Subcutaneous abdominal adipose tissue (tissue), 5 donors: ENCODE measurements around the gene MPDU1.

Experiments used
- H3K27ac ChIP-seq: one replicate; pipeline ENCODE4 v1.7.0; 2013; ENCODE audit warnings: low read depth, mild to moderate bottlenecking, inconsistent platforms, low read length, moderate library complexity
- H3K27me3 ChIP-seq, 5 donors: one replicate each; pipeline ENCODE4 v1.7.0; 2013; ENCODE audit warnings: low read length in 5 of 5, inconsistent platforms in 1 of 5; ENCODE audit not compliant: control insufficient read depth in 5 of 5, insufficient read depth in 4 of 5
- H3K36me3 ChIP-seq, 5 donors: one replicate each; pipeline ENCODE4 v1.7.0; 2013; ENCODE audit warnings: low read length in 5 of 5; ENCODE audit not compliant: control insufficient read depth in 5 of 5, insufficient read depth in 5 of 5
- H3K4me1 ChIP-seq, 5 donors: one replicate each; pipeline ENCODE4 v1.7.0; 2013; ENCODE audit warnings: low read length in 5 of 5, mild to moderate bottlenecking in 3 of 5, moderate library complexity in 1 of 5; ENCODE audit not compliant: control insufficient read depth in 5 of 5, insufficient read depth in 5 of 5
- H3K4me3 ChIP-seq, 5 donors: one replicate each; pipeline ENCODE4 v1.7.0; 2013; ENCODE audit warnings: low read length in 5 of 5, low read depth in 1 of 5
- H3K9ac ChIP-seq, 5 donors: one replicate each; pipeline ENCODE4 v1.7.0; 2013; ENCODE audit warnings: low read length in 5 of 5, mild to moderate bottlenecking in 4 of 5, moderate library complexity in 3 of 5
- H3K9me3 ChIP-seq, 5 donors: one replicate each; pipeline ENCODE4 v1.7.0; 2013; ENCODE audit warnings: low read length in 5 of 5; ENCODE audit not compliant: control insufficient read depth in 5 of 5
- donor health status: healthy.
- donor health status: healthy.
- donor health status: healthy.
- donor health status: healthy.
- donor health status: healthy.

MPDU1 gene

DNA sequence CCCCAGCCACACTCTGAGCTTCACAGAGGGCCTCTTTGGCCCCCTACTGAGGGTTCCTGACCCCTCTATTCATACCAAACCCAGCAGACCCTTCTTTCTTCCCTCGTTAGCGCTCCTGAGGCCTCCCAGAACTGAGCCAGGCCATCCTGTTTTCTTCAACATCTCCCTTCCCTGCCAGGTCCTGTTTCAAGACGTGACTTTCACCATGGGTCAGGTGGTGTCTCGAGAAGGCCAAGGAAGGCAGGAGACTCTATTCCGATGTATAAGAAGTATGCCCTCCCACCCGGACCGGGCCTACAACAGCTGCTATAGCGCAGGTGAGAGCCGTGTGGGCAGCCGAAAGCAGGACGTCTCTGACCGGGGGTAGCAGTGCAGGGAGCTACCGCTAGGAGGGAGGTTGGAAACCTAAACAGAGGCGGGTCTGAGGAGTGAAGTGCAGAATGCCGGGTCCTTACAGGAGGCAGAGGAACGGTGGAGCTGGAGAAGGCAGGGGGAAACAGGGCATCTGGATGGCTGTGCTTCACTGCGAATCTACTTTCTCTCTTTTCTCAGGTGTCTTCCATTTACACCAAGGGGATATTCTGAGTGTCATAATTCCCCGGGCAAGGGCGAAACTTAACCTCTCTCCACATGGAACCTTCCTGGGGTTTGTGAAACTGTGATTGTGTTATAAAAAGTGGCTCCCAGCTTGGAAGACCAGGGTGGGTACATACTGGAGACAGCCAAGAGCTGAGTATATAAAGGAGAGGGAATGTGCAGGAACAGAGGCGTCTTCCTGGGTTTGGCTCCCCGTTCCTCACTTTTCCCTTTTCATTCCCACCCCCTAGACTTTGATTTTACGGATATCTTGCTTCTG is 23.3 kb upstream of the MPDU1 start:
- Histone ChIP-seq H3K27me3 (no peaks in the 10 kb centered on the region), H3K9ac (peak overlapping the region in 4 of 5 donors; percentile 17 to 96 (median 76)), H3K36me3 (peaks cover 0 to 27% (median 14%) of the 10 kb centered on the region in 5 donors), H3K4me3 (peak overlapping the region; percentile 61 to 79 (median 75)), H3K4me1 (peaks cover 11 to 77% (median 68%) of the 10 kb centered on the region in 5 donors), H3K9me3 (no peaks in the 10 kb centered on the region), H3K27ac (peak overlapping the region; percentile 97)

DNA sequence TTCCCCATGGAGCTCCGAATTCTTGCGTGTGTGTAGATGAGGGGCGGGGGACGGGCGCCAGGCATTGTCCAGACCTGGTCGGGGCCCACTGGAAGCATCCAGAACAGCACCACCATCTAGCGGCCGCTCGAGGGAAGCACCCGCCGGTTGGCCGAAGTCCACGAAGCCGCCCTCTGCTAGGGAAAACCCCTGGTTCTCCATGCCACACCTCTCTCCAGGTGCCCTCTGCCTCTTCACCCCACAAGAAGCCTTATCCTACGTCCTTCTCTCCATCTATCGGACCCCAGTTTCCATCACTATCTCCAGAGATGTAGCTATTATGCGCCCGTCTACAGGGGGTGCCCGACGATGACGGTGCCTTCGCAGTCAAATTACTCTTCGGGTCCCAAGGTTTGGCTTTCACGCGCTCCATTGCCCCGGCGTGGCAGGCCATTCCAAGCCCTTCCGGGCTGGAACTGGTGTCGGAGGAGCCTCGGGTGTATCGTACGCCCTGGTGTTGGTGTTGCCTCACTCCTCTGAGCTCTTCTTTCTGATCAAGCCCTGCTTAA is 22.6 kb upstream of the MPDU1 start:
- Histone ChIP-seq H3K9me3 (no peaks in the 10 kb centered on the region), H3K4me3 (peak overlapping the region; percentile 72 to 86 (median 78)), H3K27ac (peak overlapping the region; percentile 97), H3K36me3 (peaks cover 0 to 34% (median 19%) of the 10 kb centered on the region in 5 donors), H3K27me3 (no peaks in the 10 kb centered on the region), H3K9ac (peak overlapping the region; percentile 73 to 96 (median 87)), H3K4me1 (peaks cover 11 to 74% (median 68%) of the 10 kb centered on the region in 5 donors)

DNA sequence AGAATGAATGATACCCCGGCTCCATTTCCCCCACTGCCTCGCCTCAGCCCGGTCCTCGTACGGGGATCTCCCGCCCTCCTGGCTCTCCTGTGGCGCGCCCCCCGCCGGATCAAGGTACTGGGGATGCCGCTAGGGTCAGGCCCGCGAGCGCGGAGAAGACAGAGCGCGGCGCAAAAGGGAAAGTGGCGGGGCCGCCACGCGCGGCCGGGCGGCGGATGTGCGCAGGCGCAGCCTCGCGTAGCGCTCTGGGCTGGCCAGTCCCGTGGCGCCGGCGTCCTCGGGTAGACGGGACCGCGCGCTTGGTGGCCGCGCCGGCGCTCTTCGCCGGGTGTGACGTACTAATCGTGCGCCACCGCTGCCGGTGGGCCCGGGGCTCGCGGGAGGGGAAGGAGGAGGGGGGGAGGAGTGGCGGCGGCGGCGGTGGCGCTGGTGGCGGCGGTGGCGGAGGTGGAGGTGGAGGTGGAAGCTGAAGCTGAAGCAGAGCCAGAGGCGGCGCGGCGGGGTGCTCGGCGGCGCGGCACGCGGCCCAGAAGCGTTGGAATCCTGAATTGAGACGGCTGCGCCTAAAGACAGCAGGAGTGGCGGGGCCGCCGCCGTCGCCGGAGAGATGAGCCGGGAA is 22.0 kb upstream of the MPDU1 start, which contains the start of gene SENP3:
Gene SENP3 (plus strand): TSS at position 331 of the 619 bp plus-strand sequence. CDS start 1,158 bp downstream, outside the sequence.
- H3K27me3 ChIP-seq = no peaks in the 10 kb centered on the region
- peak within 1 kb of the TSS; percentile 72 to 86 (median 78) for H3K4me3 ChIP-seq
- H3K36me3 ChIP-seq = peaks cover under 1 to 39% (median 19%) of the 10 kb centered on the region in 5 donors
- peak within 1 kb of the TSS; percentile 97 for H3K27ac ChIP-seq
- H3K4me1 ChIP-seq = peaks cover 11 to 71% (median 67%) of the 10 kb centered on the region in 5 donors
- H3K9ac ChIP-seq = peak within 1 kb of the TSS; percentile 73 to 96 (median 91)
- H3K9me3 ChIP-seq = no peaks in the 10 kb centered on the region

DNA sequence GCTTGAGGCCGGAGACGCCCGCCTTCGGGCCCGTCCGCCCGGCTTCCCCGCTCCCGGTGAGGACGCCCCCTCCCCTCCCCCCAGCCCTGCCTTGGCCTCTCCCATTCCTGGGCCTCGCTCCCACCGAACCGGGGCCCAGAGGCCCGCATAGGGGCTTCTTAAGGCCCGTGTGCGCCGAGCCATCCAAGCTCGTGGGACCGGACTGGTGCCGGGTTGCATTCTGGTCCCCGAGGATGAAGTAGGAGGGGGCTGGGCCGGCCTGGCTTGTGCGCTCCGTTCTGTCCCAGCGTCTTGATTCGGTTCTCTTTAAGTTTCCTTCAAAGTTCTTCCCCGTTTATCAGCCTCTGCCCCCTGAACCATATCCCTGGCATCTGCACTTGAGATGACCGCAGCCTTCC is 21.4 kb upstream of the MPDU1 start:
- H3K4me1 ChIP-seq = peaks cover 11 to 66% (median 63%) of the 10 kb centered on the region in 5 donors

DNA sequence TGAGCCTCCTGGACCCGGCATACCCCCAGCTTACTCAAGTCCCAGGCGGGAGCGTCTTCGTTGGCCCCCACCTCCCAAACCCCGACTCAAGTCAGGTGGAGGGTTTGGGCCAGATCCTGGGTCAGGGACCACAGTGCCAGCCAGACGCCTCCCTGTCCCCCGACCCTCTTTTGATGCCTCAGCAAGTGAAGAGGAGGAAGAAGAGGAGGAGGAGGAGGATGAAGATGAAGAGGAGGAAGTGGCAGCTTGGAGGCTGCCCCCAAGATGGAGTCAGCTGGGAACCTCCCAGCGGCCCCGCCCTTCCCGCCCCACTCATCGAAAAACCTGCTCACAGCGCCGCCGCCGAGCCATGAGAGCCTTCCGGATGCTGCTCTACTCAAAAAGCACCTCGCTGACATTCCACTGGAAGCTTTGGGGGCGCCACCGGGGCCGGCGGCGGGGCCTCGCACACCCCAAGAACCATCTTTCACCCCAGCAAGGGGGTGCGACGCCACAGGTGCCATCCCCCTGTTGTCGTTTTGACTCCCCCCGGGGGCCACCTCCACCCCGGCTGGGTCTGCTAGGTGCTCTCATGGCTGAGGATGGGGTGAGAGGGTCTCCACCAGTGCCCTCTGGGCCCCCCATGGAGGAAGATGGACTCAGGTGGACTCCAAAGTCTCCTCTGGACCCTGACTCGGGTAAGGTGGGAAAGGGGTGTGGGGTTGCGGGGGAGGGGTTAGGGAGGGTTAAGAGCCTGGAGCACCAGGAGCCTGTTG is 20.4 kb upstream of the MPDU1 start:
- peaks cover 3 to 51% (median 30%) of the 10 kb centered on the region in 5 donors for H3K36me3 ChIP-seq
- peak overlapping the region in 1 of 5 donors; percentile 75 for H3K4me3 ChIP-seq

More for the DNA sequence above, 21.4 kb upstream of the MPDU1 start:
- Histone ChIP-seq H3K4me3 (peak overlapping the region; percentile 72 to 82 (median 75)), H3K9me3 (no peaks in the 10 kb centered on the region), H3K27me3 (no peaks in the 10 kb centered on the region), H3K36me3 (peaks cover 3 to 44% (median 25%) of the 10 kb centered on the region in 5 donors), H3K9ac (peak overlapping the region; percentile 71 to 95 (median 90)), H3K27ac (peak overlapping the region; percentile 97)

DNA sequence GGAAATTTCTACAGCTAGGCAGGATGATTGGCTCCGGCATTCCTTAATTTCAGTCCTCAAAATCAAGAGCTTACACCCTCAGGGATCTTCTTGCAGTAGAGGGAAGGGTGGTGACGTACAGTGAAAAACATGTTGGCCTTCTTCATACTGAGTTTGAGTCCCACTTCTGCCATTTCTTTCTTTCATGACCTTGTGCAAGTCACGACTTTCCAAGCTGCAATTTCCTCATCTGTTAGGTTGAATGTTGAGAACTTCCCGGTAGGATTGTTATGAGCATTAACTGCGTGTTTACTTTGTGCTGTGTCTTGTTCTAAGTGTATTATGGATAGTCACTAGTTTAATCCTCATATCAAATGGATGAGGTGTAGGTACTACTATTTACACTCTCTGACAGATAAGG is 14.1 kb upstream of the MPDU1 start:
- peaks cover 8 to 18% (median 15%) of the 10 kb centered on the region in 5 donors for H3K4me1 ChIP-seq
- no peaks in the 10 kb centered on the region for H3K9me3 ChIP-seq
- no peak overlapping the region for H3K4me3 ChIP-seq
- no peak overlapping the region for H3K9ac ChIP-seq
- H3K27ac ChIP-seq = no peak overlapping the region
- peaks cover 7 to 68% (median 55%) of the 10 kb centered on the region in 5 donors for H3K36me3 ChIP-seq
- H3K27me3 ChIP-seq = no peaks in the 10 kb centered on the region

More for the DNA sequence above, 20.4 kb upstream of the MPDU1 start:
- peaks cover 5 to 55% (median 52%) of the 10 kb centered on the region in 5 donors for H3K4me1 ChIP-seq
- no peak overlapping the region for H3K27ac ChIP-seq
- peak overlapping the region in 3 of 5 donors; percentile 90 to 95 (median 91) for H3K9ac ChIP-seq
- no peaks in the 10 kb centered on the region for H3K27me3 ChIP-seq
- H3K9me3 ChIP-seq = no peaks in the 10 kb centered on the region

GRCh38 chr17:7570351-7570750 is 13.3 kb upstream of the MPDU1 start:
- Histone ChIP-seq H3K9ac (no peak overlapping the region), H3K9me3 (no peaks in the 10 kb centered on the region), H3K4me1 (peaks cover 9 to 26% (median 23%) of the 10 kb centered on the region in 5 donors), H3K27ac (no peak overlapping the region), H3K36me3 (peaks cover 13 to 68% (median 55%) of the 10 kb centered on the region in 5 donors), H3K27me3 (no peaks in the 10 kb centered on the region), H3K4me3 (no peak overlapping the region)

DNA sequence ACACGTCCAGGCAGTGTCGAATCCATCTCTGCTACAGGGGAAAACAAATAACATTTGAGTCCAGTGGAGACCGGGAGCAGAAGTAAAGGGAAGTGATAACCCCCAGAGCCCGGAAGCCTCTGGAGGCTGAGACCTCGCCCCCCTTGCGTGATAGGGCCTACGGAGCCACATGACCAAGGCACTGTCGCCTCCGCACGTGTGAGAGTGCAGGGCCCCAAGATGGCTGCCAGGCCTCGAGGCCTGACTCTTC is 11.4 kb upstream of the MPDU1 start:
- Histone ChIP-seq H3K4me3 (peak overlapping the region; percentile 54 to 98 (median 80)), H3K9me3 (no peaks in the 10 kb centered on the region), H3K36me3 (peaks cover 20 to 70% (median 61%) of the 10 kb centered on the region in 5 donors), H3K27me3 (no peaks in the 10 kb centered on the region), H3K27ac (peak overlapping the region; percentile 98), H3K4me1 (peaks cover 12 to 43% (median 34%) of the 10 kb centered on the region in 5 donors), H3K9ac (peak overlapping the region; percentile 16 to 79 (median 62))

- H3K9ac ChIP-seq = peak overlapping the region; percentile 77 to 98 (median 98)
- peaks cover 12 to 48% (median 39%) of the 10 kb centered on the region in 5 donors for H3K4me1 ChIP-seq
- H3K4me3 ChIP-seq = peak overlapping the region; percentile 52 to 99 (median 98)
- no peaks in the 10 kb centered on the region for H3K27me3 ChIP-seq
- peaks cover 22 to 70% (median 61%) of the 10 kb centered on the region in 5 donors for H3K36me3 ChIP-seq
- no peaks in the 10 kb centered on the region for H3K9me3 ChIP-seq
- peak overlapping the region; percentile 98 for H3K27ac ChIP-seq
Measured at GRCh38 chr17:7572588-7573323, 10.9 kb upstream of the MPDU1 start.
